Dermis microvascular lymphatic vessel endothelial cell (primary cell): ENCODE measurements around the gene NPFFR1. TPM values are rescaled to one million over a fixed set of nuclear protein-coding genes. Genes with fewer than 3 reads are reported as not detected.
"Not testable (repeated sequence)": the region's sequence is repeated elsewhere in the genome, so short reads cannot be mapped to it uniquely, and the experiment has no call there.

Experiments
- DNase-seq, 2 donors: peaks; one replicate each; pipeline versions ENCODE4 v3.0.0 to v3.0.0-alpha.2; 2010; ENCODE audit warnings: low read depth in 2 of 2
- total RNA-seq: library from RNA; depleted of rRNA; stranded (reverse); fragments of >200 nt; gene quantifications from 2 replicates; pipeline ENCODE4 v1.2.1, GENCODE V29; 2014

Gene NPFFR1
- total RNA-seq, 1 donor from 2014 or later: not detected

DNA sequence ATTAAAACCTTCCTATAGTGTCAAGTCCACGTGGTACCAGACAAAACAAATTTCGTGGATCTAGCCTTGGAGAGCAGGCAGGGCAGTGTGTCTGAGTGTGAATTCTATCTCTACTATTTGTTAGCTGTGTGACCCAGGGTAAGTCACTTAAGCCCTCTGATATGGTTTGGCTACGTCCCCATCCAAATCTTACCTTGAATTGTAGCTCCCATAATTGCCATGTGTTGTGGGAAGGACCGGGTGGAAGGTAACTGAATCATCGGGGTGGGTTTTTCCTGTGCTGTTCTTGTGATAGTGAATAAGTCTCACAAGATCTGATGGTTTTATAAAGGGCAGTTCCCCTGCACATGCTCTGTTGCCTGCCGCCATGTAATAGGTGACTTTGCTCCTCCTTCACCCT lies 2.8 kb upstream of the NPFFR1 start:
- DNase-seq: no peak

DNA sequence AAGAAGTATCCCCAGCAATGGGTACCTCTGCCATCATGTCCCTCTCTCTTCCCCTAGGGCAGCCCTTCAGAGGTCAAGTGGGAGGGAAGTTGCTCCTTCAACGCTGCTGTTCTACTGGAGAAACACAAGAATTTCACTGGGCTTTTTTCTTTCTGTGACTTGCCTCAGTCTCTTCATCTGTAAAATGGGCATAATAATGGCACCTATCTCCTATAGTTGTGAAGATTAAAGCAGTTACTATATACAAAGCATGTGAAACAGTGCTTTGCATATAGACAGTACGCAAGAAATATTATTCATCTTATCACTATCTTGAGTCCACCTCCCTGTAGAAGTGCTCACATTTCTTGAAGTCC lies 1.6 kb upstream of the NPFFR1 start:
- no peak for DNase-seq

DNA sequence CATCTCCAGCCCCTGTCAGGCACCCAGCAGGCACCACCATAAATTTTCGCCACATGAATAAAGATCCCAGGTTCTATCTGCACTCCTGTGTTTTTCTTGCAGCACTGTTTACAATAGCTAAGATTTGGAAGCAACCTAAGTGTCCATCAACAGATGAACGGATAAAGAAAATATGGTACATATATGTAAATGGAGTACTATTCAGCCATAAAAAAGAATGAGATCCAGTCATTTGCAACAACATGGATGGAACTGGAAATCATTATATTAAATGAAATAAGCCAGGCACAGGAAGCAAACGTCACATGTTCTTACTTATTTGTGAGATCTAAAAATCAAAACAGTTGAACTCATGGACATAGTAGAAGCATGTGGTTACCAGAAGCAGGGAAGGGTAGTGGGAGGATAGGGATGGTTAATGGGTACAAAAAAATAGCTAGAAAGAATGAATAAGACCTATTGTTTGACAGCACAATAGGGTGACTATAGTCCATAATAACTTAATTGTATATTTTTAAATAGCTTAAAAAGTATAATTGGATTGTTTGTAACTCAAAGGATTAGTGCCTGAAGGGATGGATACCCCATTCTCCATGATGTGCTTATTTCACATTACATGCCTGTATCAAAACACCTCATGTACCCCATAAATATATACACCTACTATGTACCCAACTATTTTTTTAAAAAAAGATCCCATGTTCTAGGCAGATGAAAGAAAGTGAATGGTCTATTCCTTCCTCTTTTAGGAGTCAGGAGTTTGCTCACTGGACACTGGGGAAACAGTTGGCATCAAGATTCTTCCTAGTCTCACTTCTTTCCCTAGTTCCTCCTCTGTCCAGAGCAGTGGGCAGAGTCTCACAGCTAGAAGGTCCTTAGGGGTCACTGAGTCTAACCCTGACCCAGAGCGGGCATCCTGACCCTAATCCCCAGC lies 1.0 kb upstream of the NPFFR1 start:
- DNase-seq: no peak

DNA sequence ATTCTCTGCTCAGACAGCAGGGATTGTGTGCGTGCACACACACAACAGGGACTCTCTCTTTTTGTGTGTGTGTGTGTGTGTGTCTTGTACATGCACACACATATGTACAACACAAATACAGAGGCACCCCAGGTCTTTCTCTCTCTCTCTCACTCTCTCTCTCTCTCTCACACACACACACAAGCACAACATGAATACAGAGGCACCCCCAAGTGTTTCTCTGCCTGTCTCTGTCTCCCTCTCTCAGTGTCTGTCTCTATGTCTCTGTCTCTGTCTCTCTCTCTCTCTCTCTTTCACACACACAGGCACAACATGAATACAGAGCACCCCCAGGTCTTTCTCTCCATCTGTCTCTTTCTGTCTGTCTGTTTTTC lies 746 bp downstream of the NPFFR1 start:
- DNase-seq: no peak

DNA sequence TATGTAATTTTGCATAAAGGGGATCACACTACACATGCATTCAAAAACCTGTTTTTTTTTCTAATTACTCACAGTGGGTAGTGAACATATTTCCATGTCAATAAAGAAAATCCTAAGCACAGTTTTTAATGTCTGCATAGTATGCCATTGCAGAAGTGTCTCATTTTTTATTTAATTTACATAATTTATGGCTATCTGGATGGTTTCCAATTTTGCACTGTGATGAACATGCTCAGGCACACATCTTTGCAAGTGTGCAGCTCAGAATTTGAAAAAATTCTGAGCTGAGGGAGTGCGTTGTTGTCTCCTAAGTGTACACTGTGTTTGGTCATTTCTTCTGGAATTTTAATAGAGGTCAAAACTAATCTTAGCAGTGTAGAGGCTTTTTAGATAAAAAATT lies 2.2 kb downstream of the NPFFR1 start:
- DNase-seq: no peak

DNA sequence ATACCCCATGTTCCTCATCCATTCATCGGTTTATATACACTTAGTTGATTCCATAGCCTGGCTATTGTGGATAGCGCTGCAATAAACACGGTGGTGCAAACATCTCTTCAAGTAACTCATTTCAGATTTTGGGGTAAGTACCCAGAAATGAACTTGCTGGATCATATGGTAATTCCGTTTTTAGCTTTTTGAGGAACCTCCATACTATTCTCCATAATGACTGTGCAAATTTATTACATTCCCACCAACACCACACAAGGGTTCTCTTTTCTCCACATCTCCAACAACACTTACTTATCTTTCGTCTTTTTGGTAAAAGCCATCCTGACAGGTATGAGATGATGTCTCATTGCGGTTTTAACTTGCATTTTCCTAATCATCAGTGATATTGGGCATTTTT lies 3.7 kb downstream of the NPFFR1 start:
- DNase-seq: no peak

DNA sequence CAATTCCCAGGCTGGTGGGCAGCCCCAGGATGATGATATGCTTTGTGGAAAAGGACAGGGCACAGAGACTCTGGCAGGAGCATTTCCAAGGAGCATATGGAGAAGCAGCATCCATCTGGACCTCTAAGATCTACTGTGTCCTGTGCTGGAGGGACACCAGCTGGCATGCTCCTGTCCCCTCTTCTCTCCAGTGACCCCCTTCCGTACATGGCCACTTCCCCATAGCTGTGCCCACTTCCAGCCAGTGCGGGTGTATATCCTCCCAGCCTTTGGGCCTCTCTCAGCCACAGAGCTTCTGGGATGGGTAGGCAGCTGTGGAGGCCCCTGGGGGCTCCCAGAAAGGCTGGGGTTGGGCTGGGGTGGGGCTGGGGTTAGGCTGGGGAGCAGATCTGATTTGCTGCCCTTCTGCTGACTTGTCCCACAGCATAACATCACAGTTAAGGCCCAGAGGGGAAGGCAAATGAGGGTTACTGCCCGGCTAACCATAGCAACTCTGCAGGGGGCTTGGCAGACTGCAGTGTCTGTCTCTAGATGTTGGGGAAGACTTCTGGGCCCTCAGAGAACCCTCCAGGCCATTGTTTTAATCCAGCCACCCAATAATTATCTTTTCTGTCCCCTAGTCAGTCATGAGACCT lies 6.3 kb downstream of the NPFFR1 start:
- DNase-seq: no peak

DNA sequence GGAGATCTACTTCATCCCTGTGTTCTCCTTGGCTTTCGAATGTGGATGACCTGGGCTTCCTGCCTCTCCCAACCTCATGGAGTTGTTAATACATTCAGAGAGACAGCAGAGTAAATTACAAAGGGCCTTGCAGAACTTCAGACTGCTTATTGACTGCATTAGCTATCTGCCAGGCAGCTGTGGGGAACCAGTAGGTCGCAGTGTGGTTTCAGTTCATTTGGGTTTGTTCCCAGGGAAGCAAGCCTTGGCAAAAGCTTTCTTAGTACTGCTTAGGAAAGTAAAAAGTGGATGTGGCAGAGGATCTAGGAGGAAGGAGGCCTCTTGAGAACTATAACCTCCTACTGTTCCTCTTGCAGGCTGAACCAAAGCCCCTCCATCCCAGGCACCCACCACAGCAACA lies 9.2 kb downstream of the NPFFR1 start:
- no peak for DNase-seq

DNA sequence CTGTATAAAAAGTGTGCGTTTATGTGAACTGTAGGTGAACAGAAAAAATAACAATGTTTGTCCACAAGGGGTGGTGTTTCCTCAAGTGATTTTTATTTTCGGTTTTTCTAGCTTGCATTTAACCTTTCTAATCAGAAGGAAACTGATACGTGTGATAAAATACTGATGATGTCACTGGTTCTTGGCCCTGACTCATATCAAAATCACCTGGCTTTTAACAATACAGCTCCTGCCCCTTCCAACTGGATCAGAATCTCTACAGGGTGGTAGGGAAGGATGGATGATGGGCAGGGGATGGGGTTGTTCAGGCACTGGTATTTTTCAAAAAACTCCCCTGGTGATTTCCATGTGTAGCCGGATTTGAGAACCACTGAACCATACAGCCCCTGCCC lies 10.9 kb downstream of the NPFFR1 start:
- DNase-seq: peak in 1 of 2 donors; percentile 23

DNA sequence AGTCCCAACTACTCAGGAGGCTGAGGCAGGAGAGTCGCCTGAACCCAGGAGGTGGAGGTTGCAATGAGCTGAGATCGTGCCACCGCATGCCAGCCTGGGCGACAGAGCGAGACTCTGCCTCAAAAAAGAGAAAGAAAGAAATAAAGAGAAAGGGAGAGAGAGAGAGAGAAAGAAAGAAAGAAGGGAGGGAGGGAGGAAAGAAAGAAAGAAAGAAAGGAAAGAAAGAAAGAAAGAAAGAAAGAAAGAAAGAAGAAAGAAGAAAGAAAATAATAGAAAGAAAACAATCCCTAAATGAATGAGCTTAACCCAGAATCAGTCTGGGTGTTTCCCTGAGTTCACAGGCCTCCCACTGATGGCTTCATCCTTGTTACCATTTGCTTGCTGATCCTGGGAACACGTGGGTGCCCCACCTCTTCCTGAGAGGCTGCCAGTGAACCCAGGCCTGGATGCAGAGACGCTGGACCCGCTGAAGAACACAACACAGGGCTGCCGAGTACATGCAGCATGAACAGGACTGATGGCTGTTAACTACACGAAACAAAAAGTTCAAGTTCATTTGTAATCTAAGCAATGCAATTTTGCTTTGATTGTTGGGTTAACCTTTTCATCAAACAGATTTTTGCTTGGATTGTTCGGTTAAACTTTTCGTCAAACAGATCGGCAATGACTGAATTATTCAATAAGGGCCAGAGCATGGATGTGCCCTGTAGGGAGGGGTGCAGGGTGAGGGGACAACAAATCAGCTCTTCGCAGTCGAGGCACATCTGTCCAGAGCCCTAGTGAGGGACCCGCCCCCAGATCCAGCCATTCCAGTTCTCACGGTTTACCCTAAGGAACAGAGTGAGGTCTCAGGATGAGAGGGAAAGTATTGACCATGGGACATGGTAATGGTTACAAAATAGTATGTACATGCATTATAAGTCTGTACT lies 11.5 kb downstream of the NPFFR1 start:
- no peak for DNase-seq

DNA sequence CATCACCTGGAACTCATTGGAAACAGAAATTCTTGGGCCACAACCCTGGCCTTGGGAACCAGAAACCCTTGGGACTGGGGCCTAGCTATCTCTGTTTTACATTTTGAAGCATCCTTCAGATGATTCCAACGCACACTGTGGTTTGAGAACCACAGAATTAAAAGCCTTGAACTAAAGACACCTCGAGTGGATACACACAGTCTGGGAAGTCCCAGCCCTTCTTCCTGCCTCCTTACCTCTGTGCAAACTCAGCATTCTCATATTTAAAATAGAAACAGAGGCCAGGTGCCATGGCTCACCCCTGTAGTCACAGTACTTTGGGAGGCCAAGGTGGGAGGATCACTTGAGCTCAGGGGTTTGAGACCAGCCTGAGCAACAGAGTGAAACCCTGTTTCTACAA lies 12.9 kb downstream of the NPFFR1 start:
- DNase-seq: no peak

DNA sequence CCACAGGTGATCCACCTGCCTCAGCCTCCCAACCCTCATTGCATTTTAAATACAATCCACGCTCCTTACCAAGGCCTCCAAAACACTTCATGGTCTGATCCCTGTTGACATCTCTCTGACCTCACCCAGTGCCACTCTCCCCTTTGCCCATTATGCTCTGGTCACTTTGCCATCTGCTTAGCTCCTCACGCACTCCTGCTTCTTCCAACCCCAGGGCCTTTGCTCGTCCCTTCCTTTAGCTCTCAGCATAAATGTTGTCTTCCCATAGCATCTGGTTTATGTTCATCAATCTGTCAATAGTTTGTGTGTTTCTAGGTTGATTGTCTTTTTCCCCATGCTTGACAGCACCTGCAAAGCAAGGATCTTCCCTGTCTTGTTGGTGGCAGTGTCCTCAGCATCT lies 14.1 kb downstream of the NPFFR1 start:
- DNase-seq: no peak

DNA sequence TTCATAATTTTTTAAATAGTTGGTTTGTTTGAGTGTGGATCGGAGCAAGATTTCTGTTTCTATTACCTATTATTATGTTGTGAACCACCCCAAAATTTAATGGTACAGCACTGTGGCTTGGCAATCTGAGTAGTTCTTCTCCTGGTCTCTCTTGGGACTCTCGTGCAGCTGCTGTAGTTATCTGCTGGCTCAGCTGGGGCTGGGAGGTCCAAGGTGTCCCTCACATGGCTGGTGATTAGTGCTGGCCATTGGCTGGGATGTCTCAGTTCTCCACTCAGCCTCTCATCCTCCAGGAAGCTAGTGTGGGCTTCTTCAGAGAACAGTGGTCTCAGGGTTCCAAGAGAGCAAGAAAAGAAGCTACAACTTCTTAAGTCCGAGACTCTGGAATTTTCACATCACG lies 15.4 kb downstream of the NPFFR1 start:
- no peak for DNase-seq

DNA sequence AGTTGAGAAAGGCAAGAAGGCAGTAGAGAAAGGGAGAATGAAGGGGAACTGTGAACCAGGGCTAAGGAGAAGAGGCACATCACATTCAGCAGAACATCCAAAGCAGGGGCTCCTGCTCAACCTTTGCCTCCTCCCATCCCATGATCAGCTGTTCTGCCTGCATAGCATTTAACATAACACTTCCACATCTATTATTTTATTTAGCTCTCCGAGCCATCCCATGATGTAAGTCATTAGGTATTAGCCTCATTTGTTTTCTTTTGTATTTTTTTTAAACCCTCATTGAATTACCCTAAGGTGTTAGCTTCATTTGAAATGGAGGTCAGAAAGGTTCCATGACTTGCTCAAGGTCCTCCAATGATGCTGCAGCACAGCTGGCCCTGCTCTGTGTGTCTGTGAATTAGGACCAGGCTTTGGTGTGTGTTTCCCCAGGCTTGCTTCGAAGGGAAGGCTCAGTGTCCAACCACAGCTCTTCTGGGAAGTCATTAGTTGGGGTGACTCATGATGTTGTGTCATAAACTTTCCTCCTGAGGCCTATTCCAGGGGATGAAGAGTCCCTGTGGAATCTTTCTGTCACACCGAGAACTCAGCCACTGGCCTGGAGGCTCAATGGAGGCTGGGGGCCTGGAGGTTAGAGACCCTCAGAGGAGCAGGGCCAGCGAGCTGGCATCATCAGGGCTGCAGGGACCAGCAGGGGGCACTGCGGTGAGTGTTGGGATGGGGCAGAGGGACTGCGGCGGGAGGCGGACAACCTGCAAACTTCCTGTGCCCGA lies 16.5 kb downstream of the NPFFR1 start:
- peak in 1 of 2 donors; percentile 39 for DNase-seq

DNA sequence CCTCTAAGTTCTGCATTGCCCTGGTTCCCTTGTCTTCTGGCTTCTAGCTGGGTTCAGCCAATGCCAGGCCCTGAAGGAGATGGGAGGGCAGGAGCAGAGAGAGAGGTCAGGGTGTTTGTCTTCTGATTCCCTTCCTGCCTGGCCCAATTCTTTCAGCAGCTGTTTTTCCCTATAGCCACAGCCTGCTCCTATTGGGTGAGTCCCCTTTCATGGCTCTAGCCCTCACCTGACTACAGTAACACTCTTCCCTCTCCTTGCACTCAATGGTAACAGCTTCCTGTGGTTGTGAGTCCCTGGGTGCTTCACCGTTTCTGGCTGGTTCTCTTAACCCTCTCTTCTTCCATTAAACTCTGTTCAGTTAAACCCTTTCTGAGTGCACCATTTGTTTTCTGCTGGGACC lies 17.1 kb downstream of the NPFFR1 start:
- no peak for DNase-seq

DNA sequence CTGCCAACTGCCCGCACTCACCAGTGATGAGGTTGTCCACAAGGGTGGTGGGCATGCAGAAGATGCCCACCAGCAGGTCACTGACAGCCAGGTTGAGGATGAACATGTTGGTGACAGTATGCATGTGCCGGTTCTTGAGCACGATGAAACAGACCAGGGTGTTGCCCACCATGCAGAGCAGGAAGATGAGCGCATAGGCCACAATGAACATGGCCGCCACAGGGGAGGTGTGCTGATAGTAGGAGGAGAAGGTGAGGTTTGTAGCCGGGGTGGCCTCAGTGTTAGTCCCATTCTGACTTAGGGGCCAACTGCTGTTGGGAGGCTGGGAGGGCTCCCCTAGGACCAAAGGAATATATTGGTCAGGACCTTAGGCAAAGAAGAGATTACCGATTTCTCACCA lies 17.7 kb downstream of the NPFFR1 start:
- DNase-seq: no peak

DNA sequence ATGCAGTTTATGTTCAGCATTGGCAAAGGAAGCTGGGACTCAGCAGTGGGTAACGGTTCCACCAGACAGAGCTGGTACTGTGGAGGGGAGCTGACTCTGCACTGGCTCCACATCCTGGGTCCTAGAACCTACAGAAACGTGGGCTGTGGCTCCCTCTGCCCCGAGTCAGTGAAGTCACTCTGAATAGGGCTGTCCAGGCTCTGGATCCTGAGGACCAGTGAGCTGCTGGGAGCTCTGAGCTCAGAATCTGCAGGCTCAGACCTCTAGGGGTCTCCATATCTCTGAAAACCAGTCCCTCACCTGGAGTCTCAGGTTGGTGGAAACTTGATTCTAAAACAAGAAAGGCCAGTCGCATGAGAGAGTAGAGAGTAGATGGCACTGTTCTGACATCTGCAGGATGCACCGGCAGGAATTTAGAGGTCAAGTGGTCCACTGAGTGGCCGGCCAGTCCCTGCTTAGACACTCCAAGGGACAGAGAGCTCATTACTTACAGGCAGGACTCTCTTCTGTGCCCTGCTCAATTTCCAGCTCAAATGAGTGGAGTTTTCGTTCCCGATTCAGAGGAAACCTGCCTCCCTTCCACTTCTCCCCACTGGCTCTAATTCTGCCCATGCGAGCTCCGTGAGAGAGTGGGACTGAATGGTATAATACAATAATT lies 18.6 kb downstream of the NPFFR1 start:
- peak in 1 of 2 donors; percentile 29 for DNase-seq

DNA sequence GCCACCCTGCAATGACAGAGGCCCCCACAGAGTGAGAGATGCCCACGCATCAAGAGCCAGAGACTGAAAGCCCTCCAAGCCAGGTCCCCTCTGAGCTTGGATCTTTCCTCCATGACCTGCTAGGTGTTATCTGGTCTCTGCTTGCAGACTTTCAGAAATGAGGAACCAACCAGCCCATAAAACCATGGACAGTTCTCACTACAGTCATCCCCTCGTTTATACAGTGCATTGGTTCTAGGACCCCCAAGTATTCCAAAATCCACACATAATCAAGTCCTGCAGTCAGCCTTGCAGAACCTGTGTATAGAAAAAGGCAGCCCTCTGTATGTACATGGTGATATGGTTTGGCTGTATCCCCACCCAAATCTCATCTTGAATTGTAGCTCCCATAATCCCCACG lies 23.1 kb downstream of the NPFFR1 start:
- DNase-seq: no peak

DNA sequence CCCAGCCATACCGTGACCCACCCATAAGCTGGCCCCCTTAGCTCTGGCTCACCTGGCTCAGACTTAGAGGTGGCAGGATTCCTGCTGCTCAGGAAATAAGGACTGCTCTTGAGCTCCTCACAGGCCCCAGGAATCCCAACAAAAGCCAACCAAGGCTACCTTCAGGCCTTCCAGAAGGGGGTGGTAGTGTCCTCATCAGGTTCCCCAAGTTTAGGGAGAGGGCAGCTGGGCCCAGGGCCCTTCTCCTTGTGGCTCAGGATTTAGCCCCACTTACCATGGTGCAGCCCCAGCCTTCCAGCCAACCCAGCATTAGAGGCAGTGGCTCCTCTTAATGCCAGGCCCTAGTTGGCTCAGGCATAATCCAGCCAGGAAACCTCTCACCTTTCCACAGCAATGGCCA lies 23.5 kb downstream of the NPFFR1 start:
- DNase-seq: no peak

DNA sequence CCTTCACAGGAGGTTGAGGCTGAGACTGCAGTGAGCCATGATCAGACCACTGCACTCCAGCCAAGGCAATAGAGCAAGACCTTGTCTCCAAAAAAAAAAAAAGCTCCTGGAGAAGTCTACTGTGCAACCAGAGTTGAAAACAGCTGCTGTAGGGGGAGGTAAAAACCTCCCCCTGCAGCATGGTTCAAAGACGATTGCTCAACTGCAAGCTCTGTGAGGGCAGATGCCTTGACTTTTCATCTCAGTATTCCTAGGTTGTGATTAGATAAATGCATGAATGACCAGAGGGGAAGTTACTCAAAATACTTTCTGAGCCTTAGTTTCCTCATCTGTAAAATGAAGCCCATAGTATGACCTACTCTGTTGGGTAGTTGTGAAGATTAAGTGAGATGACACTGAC lies 25.6 kb downstream of the NPFFR1 start:
- DNase-seq: no peak

DNA sequence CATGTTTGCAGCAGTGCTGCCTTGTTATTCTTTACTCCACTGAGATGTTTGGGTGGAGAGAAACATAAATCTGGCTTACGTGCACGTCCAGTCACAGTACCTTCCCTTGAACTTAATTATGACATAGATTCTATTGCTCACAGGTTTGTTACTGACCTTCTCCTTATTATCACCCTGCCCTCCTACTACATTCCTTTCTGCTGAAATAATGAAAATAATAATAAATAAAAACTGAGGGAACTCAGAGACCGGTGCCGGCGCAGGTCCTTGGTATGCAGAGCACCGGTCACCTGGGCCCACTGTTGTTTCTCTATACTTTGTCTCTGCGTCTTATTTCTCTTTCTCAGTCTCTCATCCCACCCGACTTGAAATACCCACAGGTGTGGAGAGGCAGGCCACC lies 26.0 kb downstream of the NPFFR1 start:
- not testable (repeated sequence) for DNase-seq
